Retina (tissue), 1 donor: ENCODE data around the gene TTC19.
"Not testable (repeated sequence)": the region's sequence is repeated elsewhere in the genome, so short reads cannot be mapped to it uniquely, and the experiment has no call there.

Experiments
- DNase-seq: peaks from one replicate; pipeline ENCODE4 v3.0.0-alpha.2; 2016

Gene TTC19

GRCh38 chr17:16036261-16036660, 36.6 kb downstream of the TTC19 start:
- no peak for DNase-seq

DNA sequence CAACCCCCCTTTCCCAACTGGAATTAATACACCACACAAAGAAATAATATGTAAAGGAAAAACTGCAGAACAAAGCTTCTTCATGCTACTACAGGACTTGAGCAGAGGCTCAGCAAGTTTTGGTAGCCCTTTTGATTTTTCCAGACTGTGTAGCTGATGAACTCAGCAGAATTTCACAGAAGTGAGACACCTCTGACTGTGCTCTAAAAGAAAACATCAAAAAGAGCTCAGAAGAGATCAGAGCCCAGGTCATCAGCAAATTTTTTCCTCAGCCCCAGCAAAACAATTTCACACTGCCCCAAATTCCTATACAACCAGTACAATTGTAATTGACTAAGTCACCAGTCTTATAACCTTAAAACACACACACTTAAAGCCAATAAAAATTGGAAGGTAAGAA, 38.0 kb downstream of the TTC19 start:
- no peak for DNase-seq

GRCh38 chr17:16040710-16041251, 41.2 kb downstream of the TTC19 start:
- DNase-seq, result no peak

- no peak for DNase-seq
Observed at GRCh38 chr17:16044487-16044886, 44.9 kb downstream of the TTC19 start.

- no peak for DNase-seq
Observed at GRCh38 chr17:16046966-16047365, 47.3 kb downstream of the TTC19 start.

- DNase-seq, result no peak
Observed at GRCh38 chr17:16048811-16049449, 49.3 kb downstream of the TTC19 start.

DNA sequence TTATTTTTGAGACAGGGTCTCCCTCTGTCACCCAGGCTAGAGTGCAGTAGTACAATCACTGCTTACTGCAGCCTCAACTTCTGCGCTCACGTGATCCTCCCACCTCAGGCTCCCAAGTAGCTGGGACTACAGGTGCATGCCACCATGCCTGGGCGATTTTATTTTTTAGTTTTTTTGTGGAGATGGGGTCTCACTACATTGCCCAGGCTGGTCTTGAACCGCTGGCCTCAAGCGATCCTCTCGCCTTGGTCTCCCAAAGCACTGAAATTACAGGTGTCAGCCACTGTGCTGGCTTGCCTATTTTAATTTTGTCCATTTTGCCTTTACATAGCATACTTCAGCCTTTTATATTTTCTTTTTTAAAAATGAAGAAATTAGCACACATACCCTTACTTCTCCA, 51.2 kb downstream of the TTC19 start:
- DNase-seq, result no peak

- no peak for DNase-seq
Observed at GRCh38 chr17:16052486-16052885, 52.9 kb downstream of the TTC19 start.

DNA sequence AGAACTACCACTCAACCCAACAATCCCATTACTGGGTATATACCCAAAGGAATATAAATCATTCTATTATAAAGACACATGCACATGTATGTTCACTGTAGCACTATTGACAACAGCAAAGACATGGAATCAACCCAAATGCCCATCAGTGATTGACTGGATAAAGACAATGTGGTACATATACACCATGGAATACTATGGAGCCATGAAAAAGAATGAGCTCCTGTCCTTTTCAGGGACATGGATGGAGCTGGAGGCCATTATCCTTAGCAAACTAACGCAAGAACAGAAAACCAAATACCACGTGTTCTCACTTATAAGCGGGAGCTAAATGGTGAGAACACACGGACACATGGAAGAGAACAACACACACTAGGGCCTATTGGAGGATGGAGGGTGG, 55.5 kb downstream of the TTC19 start:
- DNase-seq, result not testable (repeated sequence)

GRCh38 chr17:16061631-16062030, 62.0 kb downstream of the TTC19 start:
- DNase-seq, result no peak

GRCh38 chr17:16066125-16066524, 66.5 kb downstream of the TTC19 start:
- no peak for DNase-seq

DNA sequence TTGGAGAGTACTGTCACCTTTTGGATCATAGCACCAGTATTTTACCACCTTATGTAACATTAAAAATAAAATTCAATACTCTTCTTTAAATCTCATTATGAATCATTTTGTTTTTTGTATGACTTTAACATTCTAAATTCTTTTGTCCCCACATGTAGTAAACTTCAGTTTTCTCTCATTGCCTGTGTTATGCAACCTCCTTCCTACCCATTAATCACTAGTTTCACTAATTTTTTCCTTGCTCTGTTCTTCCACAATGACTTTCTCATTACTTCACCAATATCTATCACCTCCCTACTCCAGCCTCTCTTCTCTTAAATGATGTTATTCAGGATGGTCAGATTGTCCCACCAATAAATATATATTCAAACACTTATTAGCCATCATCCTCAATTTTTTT, 68.7 kb downstream of the TTC19 start:
- no peak for DNase-seq

DNA sequence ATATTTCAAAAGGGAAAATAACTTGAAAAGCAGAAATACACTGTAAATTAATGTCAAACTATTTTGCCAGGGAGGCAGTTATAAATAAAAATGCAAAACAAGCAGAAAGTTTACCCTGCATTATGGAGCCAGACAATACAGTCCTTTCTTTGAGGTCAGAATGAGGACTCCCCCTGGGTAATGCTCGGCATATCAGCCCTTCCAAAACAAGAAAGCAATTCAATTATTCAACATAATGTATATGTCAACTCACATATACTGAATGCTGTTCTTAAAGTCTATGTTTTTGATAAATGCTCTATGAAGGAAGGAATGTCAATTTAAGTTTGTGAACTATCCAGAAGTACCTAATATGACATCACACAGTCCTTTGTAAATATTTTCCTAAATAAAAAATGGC, 72.4 kb downstream of the TTC19 start:
- DNase-seq, result no peak

DNA sequence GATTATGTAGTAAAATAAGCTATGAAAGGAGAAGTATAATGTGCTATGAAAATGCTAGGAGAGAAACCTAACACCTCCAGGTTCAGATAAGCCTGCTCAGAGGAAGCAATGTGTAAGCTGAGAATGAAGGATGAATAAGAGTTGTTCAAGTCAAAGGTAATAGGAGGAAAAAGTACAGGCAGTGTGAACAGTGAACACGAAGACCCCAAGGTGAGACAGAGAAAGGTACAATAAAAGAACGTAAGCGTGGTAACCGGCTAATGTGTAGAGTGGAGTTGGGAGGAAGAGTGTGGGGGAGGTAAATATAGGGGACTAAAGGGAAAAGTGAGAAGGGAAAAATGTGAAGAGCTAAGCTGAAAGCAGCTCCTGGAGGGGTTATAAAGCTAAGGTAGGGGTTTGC, 74.2 kb downstream of the TTC19 start:
- DNase-seq, result no peak

- DNase-seq, result no peak
Observed at GRCh38 chr17:16074423-16074822, 74.8 kb downstream of the TTC19 start.

DNA sequence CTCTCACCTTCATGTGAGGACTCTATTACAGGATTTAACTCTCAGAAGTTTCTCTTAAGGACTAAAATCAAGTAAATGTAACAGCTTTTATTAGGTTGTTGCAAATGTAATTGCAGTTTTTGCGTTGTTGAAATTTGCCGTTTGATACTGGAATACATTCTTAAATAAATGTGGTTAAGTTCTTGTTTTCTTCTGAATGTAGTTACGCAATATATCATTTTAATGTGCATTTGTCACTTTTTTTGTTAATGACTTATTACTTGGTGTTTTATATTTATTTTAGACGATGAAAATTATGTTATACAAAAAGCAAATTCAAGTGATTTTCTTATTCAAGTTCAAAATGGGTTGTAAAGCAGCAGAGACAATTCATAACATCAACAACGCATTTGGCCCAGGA, 76.3 kb downstream of the TTC19 start:
- no peak for DNase-seq
